Common myeloid progenitor, CD34-positive (primary cell): ENCODE results near the gene RGS11.

Experiments used
- CTCF ChIA-PET: fragments of 350-600 bp; sonication (Branson Sonifier 250); formaldehyde crosslinking; loops from one replicate; lab custom pipeline; 2021; ENCODE audit warnings: antibody characterized with exemption; lab: Charles Lee
- POLR2A ChIA-PET: fragments of 350-600 bp; sonication (Branson Sonifier 250); formaldehyde crosslinking; loops from one replicate; lab custom pipeline; 2021; ENCODE audit warnings: antibody characterized with exemption; lab: Charles Lee
- DNase-seq, 3 donors: peaks; one replicate each; pipeline versions ENCODE4 v3.0.0 to v3.0.0-alpha.2; 2013
- H3K27ac ChIP-seq, 2 experiments: 1 replicate in 1 of 2; 2 replicates in 1 of 2; pipeline ENCODE4 v1.7.0; 2013; ENCODE audit warnings: inconsistent platforms in 2 of 2, low read length in 2 of 2, mild to moderate bottlenecking in 2 of 2, low read depth in 1 of 2, moderate library complexity in 1 of 2; ENCODE audit not compliant: severe bottlenecking in 2 of 2, insufficient read depth in 1 of 2, poor library complexity in 1 of 2
- H3K27me3 ChIP-seq, 5 experiments: replicated peaks in 2 of 5; 1 replicate in 3 of 5; 2 replicates in 2 of 5; pipeline versions ENCODE4 v1.6.1 to v1.7.0; 2013; ENCODE audit warnings: low read length in 4 of 5, mild to moderate bottlenecking in 2 of 5, moderate library complexity in 2 of 5, inconsistent platforms in 1 of 5; ENCODE audit not compliant: insufficient read depth in 5 of 5, control insufficient read depth in 4 of 5
- H3K36me3 ChIP-seq, 4 experiments: 1 replicate in 2 of 4; 2 replicates in 2 of 4; pipeline versions ENCODE4 v1.6.1 to v1.7.0; 2013; ENCODE audit warnings: low read length in 3 of 4, control low read depth in 1 of 4, mild to moderate bottlenecking in 1 of 4; ENCODE audit not compliant: control insufficient read depth in 4 of 4, insufficient read depth in 4 of 4
- H3K4me1 ChIP-seq, 4 experiments: 1 replicate in 3 of 4; 2 replicates in 1 of 4; pipeline versions ENCODE4 v1.6.1 to v1.7.1; 2013; ENCODE audit warnings: low read length in 3 of 4, mild to moderate bottlenecking in 3 of 4, control low read depth in 1 of 4, inconsistent platforms in 1 of 4, moderate library complexity in 1 of 4; ENCODE audit not compliant: control insufficient read depth in 4 of 4, insufficient read depth in 4 of 4; ENCODE audit errors: control extremely low read depth in 1 of 4
- H3K4me3 ChIP-seq, 7 experiments: 1 replicate in 4 of 7; 2 replicates in 3 of 7; pipeline versions ENCODE4 v1.5.1 to v1.7.0; 2013; ENCODE audit warnings: mild to moderate bottlenecking in 7 of 7, low read length in 6 of 7, moderate library complexity in 6 of 7, inconsistent platforms in 2 of 7, low read depth in 2 of 7, control low read depth in 1 of 7; ENCODE audit not compliant: insufficient read depth in 4 of 7, control insufficient read depth in 1 of 7; ENCODE audit errors: extremely low read depth in 1 of 7
- H3K9me3 ChIP-seq, 5 experiments: 1 replicate in 4 of 5; 2 replicates in 1 of 5; pipeline versions ENCODE4 v1.6.1 to v1.7.1; 2013; ENCODE audit warnings: low read length in 4 of 5, mild to moderate bottlenecking in 2 of 5, inconsistent platforms in 1 of 5, low read depth in 1 of 5, moderate library complexity in 1 of 5; ENCODE audit not compliant: control insufficient read depth in 4 of 5, insufficient read depth in 2 of 5; ENCODE audit errors: control extremely low read depth in 1 of 5
- WGBS: methylation state at CpG from one replicate; pipeline ENCODE4 v1.1.5; 2013; ENCODE audit not compliant: insufficient coverage; 5-methylcytosine and 5-hydroxymethylcytosine counted together

Gene RGS11

DNA sequence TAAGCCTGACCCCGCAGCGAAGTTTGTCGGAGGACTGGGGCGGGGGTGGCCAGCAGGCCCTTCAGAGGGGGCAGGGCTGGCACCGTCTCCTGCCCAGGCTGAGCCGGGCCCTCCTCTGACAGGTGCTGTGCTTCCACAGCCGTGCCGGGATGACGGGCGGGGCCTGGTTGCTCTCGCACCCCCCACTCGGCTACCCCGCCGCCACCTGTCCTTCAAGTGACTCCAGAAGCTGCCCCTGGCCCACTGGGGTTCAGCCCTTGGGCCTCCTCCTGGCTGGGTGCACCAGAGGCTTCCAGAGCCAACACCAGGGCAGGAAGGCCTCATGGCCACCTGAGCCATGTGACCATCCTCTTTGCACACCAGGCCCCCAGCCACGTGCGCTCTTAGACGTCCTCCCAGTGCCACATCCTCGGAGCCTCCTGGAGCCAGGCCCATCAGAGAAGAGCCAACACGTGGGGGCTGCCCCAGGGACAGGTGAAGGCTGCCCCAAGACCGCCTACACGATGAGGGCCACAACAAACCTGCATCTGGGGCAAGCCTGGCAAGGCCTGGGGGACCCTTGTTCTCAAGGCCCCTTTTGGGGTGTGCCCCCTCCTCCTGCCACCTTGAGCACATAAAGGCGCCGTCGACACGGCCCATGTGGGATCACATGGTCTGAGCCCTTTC lies 14.4 kb upstream of the RGS11 start:
- ChIA-PET CTCF (no interaction called here), POLR2A (no interaction called here)
- no peak overlapping the region for H3K27ac ChIP-seq
- no peaks in the 10 kb centered on the region for H3K27me3 ChIP-seq
- no peaks in the 10 kb centered on the region for H3K4me1 ChIP-seq
- WGBS: 95% methylated on average over 25 of the region's 25 CpGs
- no peak overlapping the region for H3K4me3 ChIP-seq
- peaks cover 0 to 3% (median 0%) of the 10 kb centered on the region in 5 experiments for H3K9me3 ChIP-seq
- H3K36me3 ChIP-seq: peaks cover 3 to 74% (median 56%) of the 10 kb centered on the region in 4 experiments
- DNase-seq: no peak

DNA sequence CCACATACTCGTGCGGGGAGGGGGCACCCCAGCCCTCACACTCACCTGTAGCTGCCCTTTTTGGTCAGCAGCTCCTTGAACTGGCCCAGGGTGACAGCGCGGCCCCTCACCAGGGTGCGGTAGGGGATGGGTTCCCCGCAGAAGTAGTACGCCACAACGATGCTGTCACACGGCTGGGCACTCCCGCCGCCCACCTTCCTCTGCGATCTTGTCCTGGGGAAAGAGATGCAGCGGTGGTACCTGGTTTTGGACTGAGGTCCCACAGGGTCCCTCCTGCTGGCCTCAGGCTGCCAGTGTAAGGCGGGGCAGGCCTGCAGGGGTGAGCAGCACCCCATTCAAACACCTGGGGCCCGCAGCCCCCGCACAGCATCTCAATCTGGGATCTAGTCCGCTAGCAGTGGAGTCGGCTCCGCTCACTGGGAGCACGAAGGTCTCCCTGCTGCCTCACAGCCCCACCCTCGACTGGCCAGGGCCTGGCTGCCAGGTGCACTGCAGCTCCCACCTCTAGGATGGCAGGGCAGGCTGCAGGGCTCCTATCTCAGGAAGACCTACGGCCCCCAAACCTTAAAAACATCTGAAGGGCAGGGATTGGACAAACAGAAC lies 13.8 kb upstream of the RGS11 start:
- Histone ChIP-seq H3K4me1 (no peaks in the 10 kb centered on the region), H3K9me3 (peaks cover 0 to 3% (median 0%) of the 10 kb centered on the region in 5 experiments), H3K36me3 (peaks cover 3 to 74% (median 56%) of the 10 kb centered on the region in 4 experiments), H3K4me3 (no peak overlapping the region), H3K27me3 (no peaks in the 10 kb centered on the region), H3K27ac (no peak overlapping the region)
- POLR2A ChIA-PET: no interaction called here
- CTCF ChIA-PET: interaction anchor here (0.8 to 1.0 kb wide), 2 partner anchors 10 to 19 kb away, joined by 3 read pairs; no protein-coding TSS in a partner anchor
- 98% methylated on average over 21 of the region's 22 CpGs for WGBS
- DNase-seq: no peak

GRCh38 chr16:287981-288920 lies 12.5 kb upstream of the RGS11 start:
- peaks cover 3 to 68% (median 55%) of the 10 kb centered on the region in 4 experiments for H3K36me3 ChIP-seq
- CTCF ChIA-PET: no interaction called here
- no peaks in the 10 kb centered on the region for H3K27me3 ChIP-seq
- H3K4me1 ChIP-seq: no peaks in the 10 kb centered on the region
- H3K4me3 ChIP-seq: no peak overlapping the region
- peaks cover 0 to 3% (median 0%) of the 10 kb centered on the region in 5 experiments for H3K9me3 ChIP-seq
- H3K27ac ChIP-seq: no peak overlapping the region
- 96% methylated on average over 26 of the region's 33 CpGs for WGBS
- no peak for DNase-seq
- POLR2A ChIA-PET: no interaction called here

DNA sequence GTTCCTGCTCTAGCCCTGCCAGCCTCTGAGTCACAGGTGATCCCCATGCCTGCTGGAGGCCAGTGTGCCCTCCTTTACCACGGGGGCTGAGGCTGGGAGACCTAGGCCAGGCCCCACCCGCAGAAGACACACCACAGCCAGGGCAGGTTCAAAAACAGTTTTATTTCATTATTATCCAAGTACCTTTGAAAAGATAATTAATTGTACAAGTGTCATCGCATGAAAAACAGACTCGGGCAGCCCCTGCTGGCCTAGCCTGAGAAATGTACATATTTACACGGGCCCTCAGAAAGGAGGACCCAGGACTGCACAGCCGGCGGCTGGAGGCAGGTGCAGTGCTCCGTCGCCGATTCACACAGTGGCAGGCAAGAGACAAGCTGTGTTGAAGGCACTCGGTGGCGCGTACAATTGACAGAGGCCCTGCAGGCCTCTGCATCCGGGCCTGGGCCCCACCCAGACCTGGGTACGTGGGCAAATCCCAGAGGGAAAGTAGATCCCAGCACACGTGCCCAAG lies 11.6 kb upstream of the RGS11 start:
- no peaks in the 10 kb centered on the region for H3K27me3 ChIP-seq
- H3K9me3 ChIP-seq: peaks cover 0 to 3% (median 0%) of the 10 kb centered on the region in 5 experiments
- CTCF ChIA-PET: interaction anchor here (0.8 kb wide), 1 partner anchor 17 kb away, joined by 3 read pairs; no protein-coding TSS in a partner anchor
- no peaks in the 10 kb centered on the region for H3K4me1 ChIP-seq
- DNase-seq: no peak
- peaks cover 3 to 59% (median 49%) of the 10 kb centered on the region in 4 experiments for H3K36me3 ChIP-seq
- POLR2A ChIA-PET: no interaction called here
- H3K27ac ChIP-seq: no peak overlapping the region
- 92% methylated on average over 14 of the region's 16 CpGs for WGBS
- H3K4me3 ChIP-seq: no peak overlapping the region

DNA sequence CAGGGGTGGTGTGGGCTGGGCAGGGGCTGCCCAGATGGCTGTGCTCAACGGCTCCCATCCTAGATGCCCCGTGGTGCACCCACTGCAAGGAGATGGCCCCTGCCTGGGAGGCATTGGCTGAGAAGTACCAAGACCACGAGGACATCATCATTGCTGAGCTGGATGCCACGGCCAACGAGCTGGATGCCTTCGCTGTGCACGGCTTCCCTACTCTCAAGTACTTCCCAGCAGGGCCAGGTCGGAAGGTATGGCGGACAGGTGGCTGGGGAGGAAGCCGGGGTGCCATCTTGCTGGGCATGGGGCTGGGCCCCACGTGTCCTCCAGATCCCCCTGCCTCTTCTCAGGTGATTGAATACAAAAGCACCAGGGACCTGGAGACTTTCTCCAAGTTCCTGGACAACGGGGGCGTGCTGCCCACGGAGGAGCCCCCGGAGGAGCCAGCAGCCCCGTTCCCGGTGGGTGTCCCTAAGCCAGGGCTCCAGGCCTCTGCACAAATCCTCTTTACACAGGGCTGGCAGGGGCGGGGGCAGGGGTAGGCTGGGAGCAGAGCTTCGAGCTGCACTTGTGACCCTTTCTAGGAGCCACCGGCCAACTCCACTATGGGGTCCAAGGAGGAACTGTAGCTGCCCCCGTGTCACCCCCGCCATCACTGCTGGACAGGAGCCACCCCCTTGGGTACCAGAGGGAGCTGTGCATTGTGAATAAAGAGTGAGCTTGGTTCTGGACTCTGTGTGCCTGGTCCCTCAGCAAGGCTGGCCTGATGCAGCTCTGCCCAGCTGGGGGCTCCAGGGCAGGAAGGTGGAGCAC lies 10.9 kb upstream of the RGS11 start:
- 95% methylated on average over 20 of the region's 22 CpGs for WGBS
- Histone ChIP-seq H3K27ac (no peak overlapping the region), H3K4me3 (no peak overlapping the region), H3K27me3 (peaks cover 0 to 5% (median 0%) of the 10 kb centered on the region in 5 experiments), H3K36me3 (peaks cover 3 to 53% (median 43%) of the 10 kb centered on the region in 4 experiments), H3K9me3 (peaks cover 0 to 3% (median 0%) of the 10 kb centered on the region in 5 experiments), H3K4me1 (no peaks in the 10 kb centered on the region)
- POLR2A ChIA-PET: no interaction called here
- DNase-seq: no peak
- CTCF ChIA-PET: interaction anchor here (0.8 kb wide), 1 partner anchor 17 kb away, joined by 3 read pairs; no protein-coding TSS in a partner anchor
